Activated CD4-positive, alpha-beta T cell treated with anti-CD3 and anti-CD28 coated beads, Interleukin-2, amount 50 U/mL, for 48 hours (primary cell): ENCODE results near the gene DXO.
"Not testable (repeated sequence)": the region's sequence is repeated elsewhere in the genome, so short reads cannot be mapped to it uniquely, and the experiment has no call there.

ENCODE experiments used
- DNase-seq, 2 experiments: peaks; one replicate each; pipeline ENCODE4 v3.0.0-alpha.2; 2020

DXO gene

GRCh38 chr6:31954511-31954910 is 17.4 kb downstream of the DXO start:
- DNase-seq, result no peak

DNA sequence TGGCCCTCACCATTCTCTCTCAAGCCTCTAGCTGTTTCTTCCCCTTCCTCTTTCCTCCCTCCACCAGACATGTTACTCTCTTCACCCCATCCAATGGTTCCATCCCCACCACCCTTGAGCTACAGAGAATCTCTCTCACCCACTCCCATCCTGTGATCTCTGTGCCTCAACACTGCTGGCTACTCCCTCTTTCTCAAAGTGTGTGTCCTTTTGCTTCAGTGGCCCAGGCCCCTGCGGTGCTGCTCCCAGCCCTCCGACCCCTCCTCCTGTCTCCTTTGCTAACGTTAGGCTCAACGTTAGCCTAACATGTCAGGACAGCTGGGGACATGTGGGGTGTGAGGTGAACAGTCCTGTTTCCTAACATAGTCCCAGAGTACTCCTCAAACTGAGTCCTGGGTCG is 19.0 kb downstream of the DXO start:
- no peak for DNase-seq

DNA sequence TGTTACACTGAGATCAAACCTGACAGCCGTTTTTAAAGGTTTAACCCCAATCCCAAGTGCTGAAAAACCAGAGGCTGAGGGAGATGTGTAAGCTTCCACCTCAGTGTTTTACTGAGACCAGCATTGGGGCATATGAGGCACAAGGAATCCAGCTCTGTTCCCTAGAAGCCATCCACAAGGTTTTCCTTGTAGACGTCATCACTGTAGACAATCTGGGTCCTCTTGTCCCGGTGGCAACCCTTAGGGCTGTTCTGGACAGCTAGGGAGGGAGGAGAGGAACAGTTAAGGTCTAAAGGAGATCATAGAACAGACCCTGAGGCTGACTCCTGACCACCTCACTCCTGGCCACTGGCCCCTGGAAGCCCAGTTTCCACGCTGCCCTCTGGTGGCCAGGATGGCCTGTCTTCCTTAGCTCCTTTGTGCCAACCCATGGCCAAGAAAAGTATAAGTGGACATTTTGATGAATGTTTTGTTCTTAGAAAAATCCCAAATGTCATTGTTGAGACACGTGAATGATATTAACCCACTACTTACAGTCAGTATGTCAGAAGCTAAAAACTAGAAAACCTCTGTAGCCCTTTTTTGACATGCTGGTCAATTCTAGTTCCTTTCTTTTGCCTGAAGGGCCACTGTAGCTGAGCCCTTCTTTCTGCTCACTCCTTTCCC is 19.7 kb downstream of the DXO start:
- DNase-seq, result peak; percentile 51 to 53

GRCh38 chr6:31949926-31950548 is 21.9 kb downstream of the DXO start:
- no peak for DNase-seq

GRCh38 chr6:31948753-31949413 is 23.1 kb downstream of the DXO start:
- DNase-seq, result no peak

DNA sequence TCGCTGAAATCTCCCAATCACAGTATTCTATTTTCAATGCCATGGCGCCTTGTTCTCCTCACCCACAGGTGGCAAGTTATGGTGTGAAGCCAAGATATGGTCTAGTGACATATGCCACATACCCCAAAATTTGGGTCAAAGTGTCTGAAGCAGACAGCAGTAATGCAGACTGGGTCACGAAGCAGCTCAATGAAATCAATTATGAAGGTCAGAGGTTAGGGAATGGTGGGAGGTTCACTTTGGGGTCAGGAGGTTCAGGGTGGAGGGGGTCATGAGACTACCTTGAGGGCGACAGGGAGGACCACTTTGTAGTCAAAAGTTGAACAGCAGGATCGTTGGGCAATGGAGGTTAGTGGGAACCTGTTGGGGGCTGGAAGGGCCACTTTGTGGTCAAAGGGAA is 23.6 kb downstream of the DXO start:
- no peak for DNase-seq

DNA sequence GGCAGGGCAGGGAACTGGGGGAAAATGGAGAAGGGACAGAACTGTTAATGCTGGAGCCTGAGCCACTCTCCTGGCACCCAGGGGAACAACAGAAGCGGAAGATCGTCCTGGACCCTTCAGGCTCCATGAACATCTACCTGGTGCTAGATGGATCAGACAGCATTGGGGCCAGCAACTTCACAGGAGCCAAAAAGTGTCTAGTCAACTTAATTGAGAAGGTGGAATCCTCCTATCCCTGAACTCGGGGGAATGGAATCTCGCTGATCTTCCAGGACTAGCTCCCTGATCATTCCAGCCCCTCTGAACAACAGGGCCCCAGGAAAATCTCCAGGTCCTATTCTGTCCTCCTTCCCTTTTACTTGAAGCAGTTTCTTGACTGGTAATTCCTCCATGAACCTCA is 24.1 kb downstream of the DXO start:
- DNase-seq, result no peak

- DNase-seq, result no peak
Observed at GRCh38 chr6:31947070-31947675, 24.8 kb downstream of the DXO start.

DNA sequence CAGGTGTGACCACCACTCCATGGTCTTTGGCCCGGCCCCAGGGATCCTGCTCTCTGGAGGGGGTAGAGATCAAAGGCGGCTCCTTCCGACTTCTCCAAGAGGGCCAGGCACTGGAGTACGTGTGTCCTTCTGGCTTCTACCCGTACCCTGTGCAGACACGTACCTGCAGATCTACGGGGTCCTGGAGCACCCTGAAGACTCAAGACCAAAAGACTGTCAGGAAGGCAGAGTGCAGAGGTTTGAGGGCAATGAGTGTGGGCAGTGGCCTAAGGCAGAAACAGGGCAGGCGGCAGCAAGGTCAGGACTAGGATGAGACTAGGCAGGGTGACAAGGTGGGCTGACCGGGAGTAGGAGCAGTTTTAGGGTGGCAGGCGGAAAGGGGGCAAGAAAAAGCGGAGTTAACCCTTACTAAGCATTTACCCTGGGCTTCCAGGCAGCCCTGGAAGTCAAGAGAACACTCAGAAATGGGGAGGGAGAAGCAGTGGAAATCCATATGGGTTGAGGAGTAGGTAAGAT is 25.5 kb downstream of the DXO start:
- DNase-seq, result no peak

GRCh38 chr6:31945507-31946369 is 26.2 kb downstream of the DXO start, which contains the start of gene CFB:
CFB (plus strand) TSS chr6:31946095; CDS start chr6:31946222, 127 bp downstream.
- peak in 1 of 2 experiments; percentile 24 for DNase-seq

- no peak for DNase-seq
Observed at GRCh38 chr6:31945154-31945506, 26.8 kb downstream of the DXO start.

GRCh38 chr6:31943742-31944141 is 28.2 kb downstream of the DXO start:
- DNase-seq, result no peak

- DNase-seq, result no peak
Observed at GRCh38 chr6:31940256-31940664, 31.7 kb downstream of the DXO start.

GRCh38 chr6:31935823-31936222 is 36.1 kb downstream of the DXO start:
- DNase-seq, result no peak

DNA sequence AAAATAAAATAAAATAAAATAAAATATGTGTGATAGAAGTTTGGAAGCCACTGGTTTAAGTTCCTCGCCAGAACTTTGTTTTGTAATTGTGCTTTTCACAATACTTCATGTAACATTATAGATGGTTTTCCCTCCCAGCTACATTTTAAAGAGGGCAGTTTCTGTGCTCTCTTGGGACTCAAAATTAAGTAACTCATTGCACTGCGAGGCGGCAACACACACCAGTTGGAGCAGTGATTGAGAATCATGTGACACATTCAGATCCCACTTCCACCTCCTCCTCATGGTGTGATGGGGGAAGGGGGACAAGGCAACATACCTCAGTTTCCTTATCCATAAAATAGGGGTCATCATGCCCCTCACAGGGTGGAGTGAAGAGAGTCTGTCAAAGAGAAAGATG is 36.9 kb downstream of the DXO start:
- no peak for DNase-seq

- DNase-seq, result no peak
Observed at GRCh38 chr6:31933537-31933936, 38.4 kb downstream of the DXO start.

GRCh38 chr6:31932137-31932536 is 39.8 kb downstream of the DXO start:
- not testable (repeated sequence) for DNase-seq

GRCh38 chr6:31930962-31931361 is 41.0 kb downstream of the DXO start:
- DNase-seq, result no peak

DNA sequence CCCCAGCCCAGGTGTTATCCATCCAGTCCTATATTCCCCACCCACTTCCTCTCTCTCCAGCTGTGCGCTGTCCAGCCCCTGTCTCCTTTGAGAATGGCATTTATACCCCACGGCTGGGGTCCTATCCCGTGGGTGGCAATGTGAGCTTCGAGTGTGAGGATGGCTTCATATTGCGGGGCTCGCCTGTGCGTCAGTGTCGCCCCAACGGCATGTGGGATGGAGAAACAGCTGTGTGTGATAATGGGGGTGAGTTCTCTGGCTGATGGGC is 43.3 kb downstream of the DXO start:
- DNase-seq, result no peak

- DNase-seq, result no peak
Observed at GRCh38 chr6:31927863-31928671, 43.9 kb downstream of the DXO start.

GRCh38 chr6:31927242-31927862 is 44.6 kb downstream of the DXO start, which contains the start of gene C2:
C2 (plus strand) TSS chr6:31927717; CDS start chr6:31927753, 36 bp downstream.
- no peak for DNase-seq
